Tibial nerve (tissue), 4 donors: ENCODE results near the gene MAG.

Source experiments
- EP300 ChIP-seq, 2 donors: sonication (generic); formaldehyde crosslinking; IDR thresholded peaks; one replicate each; pipeline ENCODE4 v1.6.1; 2017; ENCODE audit warnings: antibody characterized with exemption in 2 of 2, mild to moderate bottlenecking in 1 of 2
- POLR2A ChIP-seq, 2 donors: fragments of 450-650 bp; IDR thresholded peaks; one replicate each; pipeline ENCODE4 v1.6.1; 2017; ENCODE audit warnings: antibody characterized with exemption in 2 of 2, mild to moderate bottlenecking in 2 of 2, moderate library complexity in 2 of 2
- TF ChIP-seq, protein P1 (sequence below), 5 experiments: fragments of 200-600 bp in 3 of 5; fragments of 450-650 bp in 2 of 5; sonication (generic) in 3 of 5; IDR thresholded peaks; one replicate each; pipeline ENCODE4 v1.5.1; 2016 to 2019; ENCODE audit warnings: antibody characterized with exemption in 5 of 5, mild to moderate bottlenecking in 3 of 5, moderate library complexity in 2 of 5

DNA sequence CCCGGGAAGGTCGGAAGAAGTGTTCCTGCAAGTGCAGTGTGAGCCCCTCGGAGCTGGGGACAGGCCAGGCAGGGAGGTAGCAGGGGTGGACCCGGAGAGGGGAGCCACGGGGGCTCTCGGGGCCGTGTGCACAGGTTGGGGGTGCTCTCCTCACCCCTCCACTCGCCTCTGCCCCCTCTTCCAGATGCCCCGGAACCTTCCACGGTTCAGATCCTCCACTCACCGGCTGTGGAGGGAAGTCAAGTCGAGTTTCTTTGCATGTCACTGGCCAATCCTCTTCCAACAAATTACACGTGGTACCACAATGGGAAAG is 46.0 kb downstream of the MAG start:
- TF ChIP-seq, protein P1, sequence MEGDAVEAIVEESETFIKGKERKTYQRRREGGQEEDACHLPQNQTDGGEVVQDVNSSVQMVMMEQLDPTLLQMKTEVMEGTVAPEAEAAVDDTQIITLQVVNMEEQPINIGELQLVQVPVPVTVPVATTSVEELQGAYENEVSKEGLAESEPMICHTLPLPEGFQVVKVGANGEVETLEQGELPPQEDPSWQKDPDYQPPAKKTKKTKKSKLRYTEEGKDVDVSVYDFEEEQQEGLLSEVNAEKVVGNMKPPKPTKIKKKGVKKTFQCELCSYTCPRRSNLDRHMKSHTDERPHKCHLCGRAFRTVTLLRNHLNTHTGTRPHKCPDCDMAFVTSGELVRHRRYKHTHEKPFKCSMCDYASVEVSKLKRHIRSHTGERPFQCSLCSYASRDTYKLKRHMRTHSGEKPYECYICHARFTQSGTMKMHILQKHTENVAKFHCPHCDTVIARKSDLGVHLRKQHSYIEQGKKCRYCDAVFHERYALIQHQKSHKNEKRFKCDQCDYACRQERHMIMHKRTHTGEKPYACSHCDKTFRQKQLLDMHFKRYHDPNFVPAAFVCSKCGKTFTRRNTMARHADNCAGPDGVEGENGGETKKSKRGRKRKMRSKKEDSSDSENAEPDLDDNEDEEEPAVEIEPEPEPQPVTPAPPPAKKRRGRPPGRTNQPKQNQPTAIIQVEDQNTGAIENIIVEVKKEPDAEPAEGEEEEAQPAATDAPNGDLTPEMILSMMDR (IDR thresholded peaks at IDR 0.05) = no peak
- TF ChIP-seq POLR2A (IDR thresholded peaks at IDR 0.05) (no peak), EP300 (IDR thresholded peaks at IDR 0.05) (no peak)
